Activated naive CD8-positive, alpha-beta T cell treated with anti-CD3 and anti-CD28 coated beads, Interleukin-2, amount 50 U/mL, for 24 hours (primary cell): ENCODE measurements around the gene ELOVL2.
"Not testable (repeated sequence)": the region's sequence is repeated elsewhere in the genome, so short reads cannot be mapped to it uniquely, and the experiment has no call there.

Experiments
- ATAC-seq: fragments of 150-1000 bp; cut with Tn5 transposase; one replicate; pipeline ENCODE4 v1.10.0; 2021
- DNase-seq: peaks from one replicate; pipeline ENCODE4 v3.0.0; 2021
- H3K27ac Mint-ChIP-seq: one replicate; pipeline ENCODE4 v1.8.0; 2021; ENCODE audit warnings: mild to moderate bottlenecking, mixed read lengths
- H3K27me3 Mint-ChIP-seq: one replicate; pipeline ENCODE4 v1.8.0; 2021; ENCODE audit warnings: mixed read lengths
- H3K36me3 Mint-ChIP-seq: one replicate; pipeline ENCODE4 v1.8.0; 2021; ENCODE audit warnings: low read depth, mixed read lengths
- H3K4me1 Mint-ChIP-seq: one replicate; pipeline ENCODE4 v1.8.0; 2021; ENCODE audit warnings: mixed read lengths
- H3K4me3 Mint-ChIP-seq: one replicate; pipeline ENCODE4 v1.8.0; 2021; ENCODE audit warnings: mild to moderate bottlenecking, moderate library complexity, mixed read lengths
- H3K9me3 Mint-ChIP-seq: one replicate; pipeline ENCODE4 v1.8.0; 2021; ENCODE audit warnings: mixed read lengths

Gene ELOVL2

DNA sequence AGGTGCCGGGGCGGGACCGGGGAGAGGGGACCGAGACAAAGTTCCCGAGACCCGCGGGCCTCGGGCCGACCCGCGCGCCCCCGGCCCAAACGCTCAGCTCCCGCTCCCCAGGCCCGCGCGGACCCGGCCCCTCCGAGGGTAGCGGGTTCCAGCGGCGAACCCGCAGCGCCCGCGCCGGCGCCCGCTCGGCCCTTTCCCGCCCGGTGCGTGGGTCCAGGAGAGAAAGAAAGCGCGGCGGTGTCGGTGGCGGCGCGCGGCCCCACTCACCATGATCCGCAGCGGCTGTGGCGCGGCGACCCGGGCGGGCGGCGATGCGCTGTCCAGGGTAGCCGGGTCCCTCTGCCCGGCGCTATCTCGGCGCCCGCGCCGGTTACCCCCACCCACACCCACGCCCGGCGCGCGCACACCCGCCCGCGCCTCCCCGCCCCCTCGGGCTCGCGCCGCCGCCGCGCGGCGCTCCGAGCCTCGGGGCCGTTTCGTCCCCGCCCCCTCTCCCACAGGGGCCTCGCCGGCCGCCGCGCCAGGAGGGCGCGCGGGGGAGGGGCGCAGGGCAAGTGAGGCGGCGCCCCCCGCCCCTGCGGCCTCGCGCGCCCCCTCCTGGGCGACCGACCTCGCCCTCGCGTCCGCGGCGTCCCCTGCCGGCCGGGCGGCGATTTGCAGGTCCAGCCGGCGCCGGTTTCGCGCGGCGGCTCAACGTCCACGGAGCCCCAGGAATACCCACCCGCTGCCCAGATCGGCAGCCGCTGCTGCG is at the start of gene ELOVL2:
TSS of gene ELOVL2 (minus strand) at position 345 of the 751 bp plus-strand sequence. CDS start at position 270, 75 bp downstream.
- peaks cover 10% of the 10 kb centered on the region for H3K4me1 Mint-ChIP-seq
- H3K4me3 Mint-ChIP-seq, result peak within 1 kb of the TSS; percentile 61
- peak; percentile 34 for DNase-seq
- no peaks in the 10 kb centered on the region for H3K9me3 Mint-ChIP-seq
- peaks cover 65% of the 10 kb centered on the region for H3K27me3 Mint-ChIP-seq
- no peak within 1 kb of the TSS for H3K27ac Mint-ChIP-seq
- H3K36me3 Mint-ChIP-seq, result no peaks in the 10 kb centered on the region
- peak; percentile 46 for ATAC-seq

GRCh38 chr6:11093376-11093625 is 49.2 kb upstream of the ELOVL2 start:
- no peaks in the 10 kb centered on the region for H3K9me3 Mint-ChIP-seq
- DNase-seq (no peak), ATAC-seq (peak; percentile 2)
- peaks cover 27% of the 10 kb centered on the region for H3K4me1 Mint-ChIP-seq
- H3K4me3 Mint-ChIP-seq, result peak overlapping the region; percentile 98
- peaks cover 9% of the 10 kb centered on the region for H3K36me3 Mint-ChIP-seq
- no peaks in the 10 kb centered on the region for H3K27me3 Mint-ChIP-seq
- H3K27ac Mint-ChIP-seq, result peak overlapping the region; percentile 96

DNA sequence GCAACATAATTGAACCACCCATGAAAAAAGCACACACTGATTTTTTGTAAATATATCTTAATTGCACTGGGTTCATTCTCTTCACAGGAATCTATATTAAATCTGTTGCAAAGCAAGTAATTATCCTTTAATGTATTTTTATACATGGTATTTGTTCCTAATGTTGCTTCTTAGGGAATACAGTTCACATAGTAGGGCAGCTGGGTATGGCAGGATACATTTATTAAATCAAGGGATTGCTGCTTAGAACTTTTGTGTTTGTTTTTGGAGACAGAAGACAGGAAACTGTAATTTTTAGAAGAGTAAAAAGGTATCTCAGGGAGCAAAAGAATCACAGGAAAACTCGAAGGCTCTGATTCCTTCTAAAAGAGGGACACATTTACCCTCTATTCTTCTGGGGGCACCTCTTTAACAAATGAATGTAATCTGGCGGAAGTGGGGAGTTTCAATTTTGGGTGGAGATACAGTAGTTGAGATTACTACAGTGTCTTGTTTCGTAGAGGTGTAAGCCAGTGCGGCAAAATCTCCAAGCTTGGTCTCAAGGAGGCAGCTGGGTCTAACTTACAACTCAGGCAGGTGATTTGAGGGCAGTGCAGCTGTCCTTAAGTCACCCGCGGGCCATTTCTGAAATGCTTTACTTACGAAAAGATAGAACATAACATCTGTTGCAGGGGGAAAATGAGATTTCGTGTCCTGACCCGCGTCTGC is 48.7 kb upstream of the ELOVL2 start:
- no peaks in the 10 kb centered on the region for H3K27me3 Mint-ChIP-seq
- peaks cover 4% of the 10 kb centered on the region for H3K36me3 Mint-ChIP-seq
- peaks cover 27% of the 10 kb centered on the region for H3K4me1 Mint-ChIP-seq
- DNase-seq (no peak), ATAC-seq (no peak)
- H3K27ac Mint-ChIP-seq, result peak overlapping the region; percentile 96
- peak overlapping the region; percentile 98 for H3K4me3 Mint-ChIP-seq
- no peaks in the 10 kb centered on the region for H3K9me3 Mint-ChIP-seq

GRCh38 chr6:11091141-11091540 is 47.0 kb upstream of the ELOVL2 start:
- H3K9me3 Mint-ChIP-seq, DNase-seq, H3K27ac Mint-ChIP-seq, H3K4me3 Mint-ChIP-seq, ATAC-seq, H3K27me3 Mint-ChIP-seq, H3K36me3 Mint-ChIP-seq: not testable (repeated sequence)
- peaks cover 22% of the 10 kb centered on the region for H3K4me1 Mint-ChIP-seq

DNA sequence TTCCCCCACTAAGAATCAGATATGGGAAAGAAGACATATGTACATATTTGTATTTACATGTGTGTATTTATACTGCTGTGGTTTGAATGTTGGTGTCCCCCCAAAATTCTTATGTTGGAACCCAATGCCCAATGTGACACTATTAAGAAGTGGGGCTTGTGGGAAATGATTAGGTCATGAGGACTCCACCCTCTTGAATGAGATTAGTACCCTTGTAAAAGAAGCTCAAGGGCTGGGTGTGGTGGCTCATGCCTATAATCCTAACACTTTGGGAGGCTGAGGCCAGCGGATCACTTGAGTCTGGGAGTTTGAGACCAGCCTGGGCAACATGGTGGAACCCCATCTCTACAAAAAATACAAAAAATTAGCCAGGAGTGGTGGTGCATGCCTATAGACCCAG is 45.6 kb upstream of the ELOVL2 start:
- Mint-ChIP-seq H3K27ac (no peak overlapping the region), H3K36me3 (no peaks in the 10 kb centered on the region), H3K9me3 (no peaks in the 10 kb centered on the region), H3K4me1 (peaks cover 10% of the 10 kb centered on the region), H3K27me3 (peaks cover 2% of the 10 kb centered on the region), H3K4me3 (no peak overlapping the region)
- DNase-seq (no peak), ATAC-seq (no peak)

DNA sequence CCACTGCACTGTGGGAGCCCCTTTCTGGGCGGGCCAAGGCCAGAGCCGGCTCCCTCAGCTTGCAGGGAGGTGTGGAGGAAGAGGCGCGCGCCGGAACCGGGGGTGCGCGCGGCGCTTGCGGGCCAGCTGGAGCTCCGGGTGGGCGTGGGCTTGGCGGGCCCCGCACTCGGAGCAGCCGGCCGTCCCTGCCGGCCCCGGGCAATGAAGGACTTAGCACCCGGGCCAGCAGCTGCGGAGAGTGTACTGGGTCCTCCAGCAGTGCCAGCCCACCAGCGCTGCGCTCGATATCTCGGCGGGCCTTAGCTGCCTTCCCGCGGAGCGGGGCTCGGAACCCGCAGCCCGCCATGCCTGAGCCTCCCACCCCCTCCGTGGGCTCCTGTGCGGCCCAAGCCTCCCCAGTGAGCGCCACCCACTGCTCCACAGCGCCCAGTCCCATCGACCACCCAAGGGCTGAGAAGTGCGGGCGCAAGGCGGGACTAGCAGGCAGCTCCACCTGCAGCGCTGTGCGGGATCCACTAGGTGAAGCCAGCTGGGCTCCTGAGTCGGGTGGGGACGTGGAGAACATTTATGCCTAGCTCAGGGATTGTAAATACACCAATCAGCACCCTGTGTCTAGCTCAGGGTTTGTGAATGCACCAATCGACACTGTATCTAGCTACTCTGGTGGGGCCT is 43.2 kb upstream of the ELOVL2 start:
- H3K4me3 Mint-ChIP-seq, H3K4me1 Mint-ChIP-seq, ATAC-seq, H3K36me3 Mint-ChIP-seq, DNase-seq, H3K27me3 Mint-ChIP-seq, H3K27ac Mint-ChIP-seq, H3K9me3 Mint-ChIP-seq: not testable (repeated sequence)

DNA sequence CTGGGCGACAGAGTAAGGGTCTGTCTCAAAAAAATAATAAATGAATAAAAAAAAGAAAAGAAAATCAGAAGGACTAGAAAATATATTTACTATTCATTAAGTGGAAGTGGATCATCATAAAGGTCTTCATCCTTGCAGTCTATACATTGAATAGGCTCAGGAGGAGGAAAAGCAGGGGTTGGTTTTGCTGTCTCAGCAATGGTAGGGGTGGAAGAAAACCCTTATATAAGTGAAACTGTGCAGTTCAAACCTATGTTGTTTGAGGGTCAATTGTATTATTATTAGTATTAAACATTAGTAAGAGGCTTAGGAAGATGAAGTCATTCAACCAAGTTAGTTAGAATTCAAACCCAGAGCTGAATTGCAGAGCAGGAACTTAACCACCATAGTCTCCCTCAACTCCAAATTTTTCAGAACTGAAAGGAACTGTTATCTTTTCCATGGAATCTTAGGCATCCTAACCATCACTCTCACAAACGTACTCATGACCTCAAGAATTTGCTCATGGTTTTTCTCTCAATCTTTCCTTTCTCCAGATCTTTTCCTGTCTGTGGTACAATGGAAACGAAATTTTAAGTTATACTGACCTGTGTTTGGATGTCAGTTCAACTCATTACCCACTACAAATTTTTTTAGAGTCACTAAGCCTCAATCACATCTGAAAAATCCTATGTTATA is 41.8 kb upstream of the ELOVL2 start:
- H3K9me3 Mint-ChIP-seq, result no peaks in the 10 kb centered on the region
- no peak overlapping the region for H3K4me3 Mint-ChIP-seq
- peaks cover 2% of the 10 kb centered on the region for H3K27me3 Mint-ChIP-seq
- H3K27ac Mint-ChIP-seq, result no peak overlapping the region
- H3K4me1 Mint-ChIP-seq, result no peaks in the 10 kb centered on the region
- ATAC-seq (no peak), DNase-seq (no peak)
- no peaks in the 10 kb centered on the region for H3K36me3 Mint-ChIP-seq

- ATAC-seq (no peak), DNase-seq (no peak)
- Mint-ChIP-seq H3K4me1 (no peaks in the 10 kb centered on the region), H3K27me3 (peaks cover 2% of the 10 kb centered on the region), H3K36me3 (no peaks in the 10 kb centered on the region), H3K9me3 (no peaks in the 10 kb centered on the region), H3K4me3 (no peak overlapping the region), H3K27ac (no peak overlapping the region)
Measured at GRCh38 chr6:11083956-11084355, 39.9 kb upstream of the ELOVL2 start.

DNA sequence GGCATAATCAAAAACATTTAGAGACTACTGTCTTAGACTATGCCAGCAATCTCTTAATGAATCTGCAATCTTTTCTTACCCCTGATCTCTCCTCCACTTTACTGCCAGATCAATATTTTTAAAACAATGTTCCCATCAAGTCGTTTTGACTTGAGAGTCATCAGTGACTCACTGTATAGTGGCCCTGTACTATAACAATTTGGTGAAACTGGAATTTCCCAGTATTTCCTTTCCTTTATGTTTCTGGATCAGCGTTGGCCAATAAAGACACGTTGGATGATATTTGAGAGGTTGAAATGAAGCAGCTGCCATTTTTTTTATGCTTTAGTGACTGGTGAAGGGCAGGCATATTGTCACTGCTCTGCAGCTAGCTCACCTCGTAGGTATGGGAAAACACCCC is 39.4 kb upstream of the ELOVL2 start:
- DNase-seq (no peak), ATAC-seq (no peak)
- Mint-ChIP-seq H3K27me3 (peaks cover 2% of the 10 kb centered on the region), H3K36me3 (no peaks in the 10 kb centered on the region), H3K27ac (no peak overlapping the region), H3K4me3 (no peak overlapping the region), H3K9me3 (no peaks in the 10 kb centered on the region), H3K4me1 (no peaks in the 10 kb centered on the region)

- ATAC-seq, result no peak
- Mint-ChIP-seq H3K9me3 (no peaks in the 10 kb centered on the region), H3K27ac (no peak overlapping the region), H3K36me3 (no peaks in the 10 kb centered on the region), H3K4me3 (no peak overlapping the region), H3K4me1 (no peaks in the 10 kb centered on the region), H3K27me3 (no peaks in the 10 kb centered on the region)
- DNase-seq, result no peak
Measured at GRCh38 chr6:11080296-11080695, 36.2 kb upstream of the ELOVL2 start.

DNA sequence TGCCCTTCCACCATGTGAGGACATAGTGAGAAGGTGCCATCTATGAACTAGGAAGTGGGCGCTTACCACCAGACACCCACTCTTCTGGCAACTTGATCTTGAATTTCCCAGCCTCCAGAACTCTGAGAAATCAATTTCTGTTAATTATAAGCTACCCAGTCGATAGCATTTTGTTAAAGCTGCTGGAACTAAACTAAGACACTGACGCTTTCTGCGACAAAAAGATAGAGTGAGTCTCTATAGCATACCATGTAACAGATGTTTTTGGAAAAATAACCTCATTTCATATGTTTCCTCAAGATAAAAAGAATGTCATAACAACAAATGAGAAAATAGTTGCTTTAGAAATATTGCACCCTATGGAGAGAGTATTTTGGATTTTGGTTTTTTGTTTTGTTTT is 34.2 kb upstream of the ELOVL2 start:
- no peak overlapping the region for H3K27ac Mint-ChIP-seq
- no peaks in the 10 kb centered on the region for H3K36me3 Mint-ChIP-seq
- no peaks in the 10 kb centered on the region for H3K4me1 Mint-ChIP-seq
- DNase-seq (no peak), ATAC-seq (no peak)
- no peaks in the 10 kb centered on the region for H3K9me3 Mint-ChIP-seq
- no peak overlapping the region for H3K4me3 Mint-ChIP-seq
- no peaks in the 10 kb centered on the region for H3K27me3 Mint-ChIP-seq

GRCh38 chr6:11076540-11076939 is 32.4 kb upstream of the ELOVL2 start:
- no peaks in the 10 kb centered on the region for H3K27me3 Mint-ChIP-seq
- ATAC-seq (no peak), DNase-seq (no peak)
- H3K4me1 Mint-ChIP-seq, result no peaks in the 10 kb centered on the region
- no peak overlapping the region for H3K4me3 Mint-ChIP-seq
- H3K36me3 Mint-ChIP-seq, result no peaks in the 10 kb centered on the region
- H3K27ac Mint-ChIP-seq, result no peak overlapping the region
- no peaks in the 10 kb centered on the region for H3K9me3 Mint-ChIP-seq

GRCh38 chr6:11072101-11072500 is 28.0 kb upstream of the ELOVL2 start:
- Mint-ChIP-seq H3K27me3 (no peaks in the 10 kb centered on the region), H3K4me1 (no peaks in the 10 kb centered on the region), H3K9me3 (no peaks in the 10 kb centered on the region), H3K27ac (no peak overlapping the region), H3K4me3 (no peak overlapping the region), H3K36me3 (no peaks in the 10 kb centered on the region)
- no peak for DNase-seq
- no peak for ATAC-seq

GRCh38 chr6:11069760-11070159 is 25.7 kb upstream of the ELOVL2 start:
- Mint-ChIP-seq H3K9me3 (no peaks in the 10 kb centered on the region), H3K4me1 (no peaks in the 10 kb centered on the region), H3K27ac (no peak overlapping the region), H3K4me3 (no peak overlapping the region), H3K36me3 (no peaks in the 10 kb centered on the region), H3K27me3 (no peaks in the 10 kb centered on the region)
- no peak for DNase-seq
- no peak for ATAC-seq

DNA sequence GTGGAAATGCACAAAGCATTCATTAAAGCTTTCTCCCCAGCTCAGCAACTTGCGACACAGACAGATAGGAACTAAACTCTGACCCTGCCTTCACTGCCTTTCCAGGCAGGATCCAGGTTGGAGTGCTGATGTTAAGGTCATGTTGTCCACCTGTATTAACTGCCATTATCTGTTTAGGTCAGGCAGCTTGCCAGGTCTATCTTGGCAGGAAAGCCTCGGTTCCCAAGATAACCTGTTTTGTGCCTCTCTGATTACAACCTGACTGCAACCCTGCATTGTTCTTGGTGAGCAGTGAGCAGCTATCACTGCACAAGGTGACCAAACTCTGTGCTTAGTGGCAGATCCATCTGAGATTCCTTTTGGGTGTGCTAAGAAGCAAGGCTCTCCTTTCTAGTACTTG is 23.2 kb upstream of the ELOVL2 start:
- H3K4me1 Mint-ChIP-seq, result no peaks in the 10 kb centered on the region

More for the DNA sequence above, 23.2 kb upstream of the ELOVL2 start:
- Mint-ChIP-seq H3K4me3 (no peak overlapping the region), H3K9me3 (no peaks in the 10 kb centered on the region), H3K27ac (no peak overlapping the region), H3K27me3 (no peaks in the 10 kb centered on the region), H3K36me3 (no peaks in the 10 kb centered on the region)
- ATAC-seq (no peak), DNase-seq (no peak)
